ENCODE results near the gene WDR7.

WDR7 gene

GRCh38 chr18:56723706-56724105 is 72.5 kb downstream of the WDR7 start:
- WGBS = no CpG with 5 or more reads among the region's 2 CpGs
- no peaks in the 10 kb centered on the region for H3K27me3 ChIP-seq (ENCODE audit: insufficient read depth, low read length)

GRCh38 chr18:56726906-56727305 is 75.7 kb downstream of the WDR7 start:
- no peak overlapping the region for H3K27ac ChIP-seq (ENCODE audit: low read depth, low read length)
- no peaks in the 10 kb centered on the region for H3K36me3 ChIP-seq (ENCODE audit: insufficient read depth, low read length)
- H3K27me3 ChIP-seq (ENCODE audit: insufficient read depth, low read length) = no peaks in the 10 kb centered on the region
- H3K9me3 ChIP-seq (ENCODE audit: insufficient read depth, low read depth, low read length) = no peaks in the 10 kb centered on the region
- no peak overlapping the region for H3K4me3 ChIP-seq (ENCODE audit: low read length)
- WGBS = 95% methylated on average over 2 of the region's 2 CpGs
- no peak overlapping the region for H3K9ac ChIP-seq (ENCODE audit: low read depth, low read length)
- H3K4me1 ChIP-seq (ENCODE audit: insufficient read depth, low read length) = peaks cover 6% of the 10 kb centered on the region

More at GRCh38 chr18:56723706-56724105, 72.5 kb downstream of the WDR7 start:
- Histone ChIP-seq H3K4me3 (ENCODE audit: low read length) (no peak overlapping the region), H3K9ac (ENCODE audit: low read depth, low read length) (no peak overlapping the region), H3K27ac (ENCODE audit: low read depth, low read length) (no peak overlapping the region), H3K36me3 (ENCODE audit: insufficient read depth, low read length) (no peaks in the 10 kb centered on the region), H3K4me1 (ENCODE audit: insufficient read depth, low read length) (peaks cover 6% of the 10 kb centered on the region), H3K9me3 (ENCODE audit: insufficient read depth, low read depth, low read length) (no peaks in the 10 kb centered on the region)

- Histone ChIP-seq H3K4me1 (ENCODE audit: insufficient read depth, low read length) (peaks cover 6% of the 10 kb centered on the region), H3K9me3 (ENCODE audit: insufficient read depth, low read depth, low read length) (no peaks in the 10 kb centered on the region), H3K27me3 (ENCODE audit: insufficient read depth, low read length) (no peaks in the 10 kb centered on the region), H3K4me3 (ENCODE audit: low read length) (no peak overlapping the region), H3K36me3 (ENCODE audit: insufficient read depth, low read length) (no peaks in the 10 kb centered on the region), H3K9ac (ENCODE audit: low read depth, low read length) (no peak overlapping the region), H3K27ac (ENCODE audit: low read depth, low read length) (no peak overlapping the region)
- 82% methylated on average over 2 of the region's 5 CpGs for WGBS
These were observed 76.2 kb downstream of the WDR7 start for GRCh38 chr18:56727399-56727798.

GRCh38 chr18:56728741-56729140 is 77.6 kb downstream of the WDR7 start:
- Histone ChIP-seq H3K4me1 (ENCODE audit: insufficient read depth, low read length) (peaks cover 6% of the 10 kb centered on the region), H3K9me3 (ENCODE audit: insufficient read depth, low read depth, low read length) (no peaks in the 10 kb centered on the region), H3K4me3 (ENCODE audit: low read length) (no peak overlapping the region), H3K9ac (ENCODE audit: low read depth, low read length) (no peak overlapping the region), H3K36me3 (ENCODE audit: insufficient read depth, low read length) (no peaks in the 10 kb centered on the region), H3K27ac (ENCODE audit: low read depth, low read length) (no peak overlapping the region), H3K27me3 (ENCODE audit: insufficient read depth, low read length) (no peaks in the 10 kb centered on the region)
- 91% methylated on average over 3 of the region's 3 CpGs for WGBS

GRCh38 chr18:56738184-56738583 is 87.0 kb downstream of the WDR7 start:
- Histone ChIP-seq H3K4me1 (ENCODE audit: insufficient read depth, low read length) (peaks cover 6% of the 10 kb centered on the region; the same call in 1 of the 2 replicates), H3K36me3 (ENCODE audit: insufficient read depth, low read length) (no peaks in the 10 kb centered on the region), H3K4me3 (ENCODE audit: low read length) (no peak overlapping the region), H3K27me3 (ENCODE audit: insufficient read depth, low read length) (no peaks in the 10 kb centered on the region), H3K9ac (ENCODE audit: low read depth, low read length) (no peak overlapping the region), H3K9me3 (ENCODE audit: insufficient read depth, low read depth, low read length) (no peaks in the 10 kb centered on the region), H3K27ac (ENCODE audit: low read depth, low read length) (no peak overlapping the region)
- WGBS = 89% methylated on average over 4 of the region's 5 CpGs

- Histone ChIP-seq H3K9me3 (ENCODE audit: insufficient read depth, low read depth, low read length) (no peaks in the 10 kb centered on the region), H3K27me3 (ENCODE audit: insufficient read depth, low read length) (no peaks in the 10 kb centered on the region), H3K9ac (ENCODE audit: low read depth, low read length) (no peak overlapping the region), H3K4me3 (ENCODE audit: low read length) (no peak overlapping the region), H3K27ac (ENCODE audit: low read depth, low read length) (no peak overlapping the region), H3K36me3 (ENCODE audit: insufficient read depth, low read length) (no peaks in the 10 kb centered on the region), H3K4me1 (ENCODE audit: insufficient read depth, low read length) (peaks cover 6% of the 10 kb centered on the region; the same call in 1 of the 2 replicates)
- 94% methylated on average over 2 of the region's 2 CpGs for whole genome bisulfite sequencing
These were observed 88.6 kb downstream of the WDR7 start for GRCh38 chr18:56739731-56740130.

GRCh38 chr18:56740645-56741044 is 89.5 kb downstream of the WDR7 start:
- Histone ChIP-seq H3K36me3 (ENCODE audit: insufficient read depth, low read length) (no peaks in the 10 kb centered on the region), H3K9ac (ENCODE audit: low read depth, low read length) (no peak overlapping the region)
- 61% methylated on average over 1 of the region's 1 CpG for WGBS

GRCh38 chr18:56741685-56742084 is 90.5 kb downstream of the WDR7 start:
- H3K27ac ChIP-seq (ENCODE audit: low read depth, low read length) = no peak overlapping the region
- peaks cover 6% of the 10 kb centered on the region; the same call in 1 of the 2 replicates for H3K4me1 ChIP-seq (ENCODE audit: insufficient read depth, low read length)
- no peak overlapping the region for H3K9ac ChIP-seq (ENCODE audit: low read depth, low read length)
- no peaks in the 10 kb centered on the region for H3K36me3 ChIP-seq (ENCODE audit: insufficient read depth, low read length)
- no peaks in the 10 kb centered on the region for H3K27me3 ChIP-seq (ENCODE audit: insufficient read depth, low read length)
- H3K4me3 ChIP-seq (ENCODE audit: low read length) = no peak overlapping the region
- no CpG with 5 or more reads among the region's 1 CpG for WGBS
- H3K9me3 ChIP-seq (ENCODE audit: insufficient read depth, low read depth, low read length) = no peaks in the 10 kb centered on the region

More at GRCh38 chr18:56740645-56741044, 89.5 kb downstream of the WDR7 start:
- Histone ChIP-seq H3K4me1 (ENCODE audit: insufficient read depth, low read length) (peaks cover 6% of the 10 kb centered on the region; the same call in 1 of the 2 replicates), H3K9me3 (ENCODE audit: insufficient read depth, low read depth, low read length) (no peaks in the 10 kb centered on the region), H3K27ac (ENCODE audit: low read depth, low read length) (no peak overlapping the region), H3K27me3 (ENCODE audit: insufficient read depth, low read length) (no peaks in the 10 kb centered on the region), H3K4me3 (ENCODE audit: low read length) (no peak overlapping the region)

GRCh38 chr18:56743115-56743514 is 92.0 kb downstream of the WDR7 start:
- Histone ChIP-seq H3K27ac (ENCODE audit: low read depth, low read length) (no peak overlapping the region), H3K4me1 (ENCODE audit: insufficient read depth, low read length) (peaks cover 6% of the 10 kb centered on the region; the same call in 1 of the 2 replicates), H3K36me3 (ENCODE audit: insufficient read depth, low read length) (no peaks in the 10 kb centered on the region), H3K9ac (ENCODE audit: low read depth, low read length) (no peak overlapping the region), H3K9me3 (ENCODE audit: insufficient read depth, low read depth, low read length) (no peaks in the 10 kb centered on the region), H3K27me3 (ENCODE audit: insufficient read depth, low read length) (no peaks in the 10 kb centered on the region), H3K4me3 (ENCODE audit: low read length) (no peak overlapping the region)
- 94% methylated on average over 4 of the region's 4 CpGs for WGBS

- no peaks in the 10 kb centered on the region for H3K27me3 ChIP-seq (ENCODE audit: insufficient read depth, low read length)
- no peaks in the 10 kb centered on the region for H3K4me1 ChIP-seq (ENCODE audit: insufficient read depth, low read length)
- H3K27ac ChIP-seq (ENCODE audit: low read depth, low read length) = no peak overlapping the region
- H3K9me3 ChIP-seq (ENCODE audit: insufficient read depth, low read depth, low read length) = no peaks in the 10 kb centered on the region
- H3K9ac ChIP-seq (ENCODE audit: low read depth, low read length) = no peak overlapping the region
- H3K36me3 ChIP-seq (ENCODE audit: insufficient read depth, low read length) = no peaks in the 10 kb centered on the region
- WGBS = 92% methylated on average over 1 of the region's 1 CpG
- no peak overlapping the region for H3K4me3 ChIP-seq (ENCODE audit: low read length)
These were observed 96.0 kb downstream of the WDR7 start for GRCh38 chr18:56747032-56747658.

GRCh38 chr18:56747857-56748256 is 96.7 kb downstream of the WDR7 start:
- H3K9ac ChIP-seq (ENCODE audit: low read depth, low read length) = no peak overlapping the region
- no peaks in the 10 kb centered on the region for H3K9me3 ChIP-seq (ENCODE audit: insufficient read depth, low read depth, low read length)
- H3K4me3 ChIP-seq (ENCODE audit: low read length) = no peak overlapping the region
- H3K27me3 ChIP-seq (ENCODE audit: insufficient read depth, low read length) = no peaks in the 10 kb centered on the region
- no peaks in the 10 kb centered on the region for H3K4me1 ChIP-seq (ENCODE audit: insufficient read depth, low read length)
- H3K27ac ChIP-seq (ENCODE audit: low read depth, low read length) = no peak overlapping the region
- H3K36me3 ChIP-seq (ENCODE audit: insufficient read depth, low read length) = no peaks in the 10 kb centered on the region

Measured in HUES64 (cell line).